Liver (tissue), 9 donors: ENCODE results near the gene NT5C2. TPM values are rescaled to one million over a fixed set of nuclear protein-coding genes. Genes with fewer than 3 reads are reported as not detected.
"Not testable (repeated sequence)": the region's sequence is repeated elsewhere in the genome, so short reads cannot be mapped to it uniquely, and the experiment has no call there.

Experiments used
- DNase-seq: peaks from one replicate; pipeline ENCODE4 v3.0.0-alpha.2; 2017; ENCODE audit warnings: low spot score
- H3K27ac ChIP-seq, 2 donors: one replicate each; pipeline ENCODE4 v1.7.0; 2013; ENCODE audit warnings: inconsistent platforms in 2 of 2, low read length in 2 of 2, control low read depth in 1 of 2, low read depth in 1 of 2, mild to moderate bottlenecking in 1 of 2
- H3K27me3 ChIP-seq, 4 donors: one replicate each; pipeline versions ENCODE4 v1.6.1 to v1.7.0; 2013; ENCODE audit warnings: low read length in 3 of 4, inconsistent platforms in 1 of 4, mild to moderate bottlenecking in 1 of 4, moderate library complexity in 1 of 4; ENCODE audit not compliant: control insufficient read depth in 4 of 4, insufficient read depth in 4 of 4
- H3K36me3 ChIP-seq, 4 donors: one replicate each; pipeline versions ENCODE4 v1.6.1 to v1.7.0; 2013; ENCODE audit warnings: low read length in 3 of 4, mild to moderate bottlenecking in 3 of 4, low read depth in 1 of 4, moderate library complexity in 1 of 4; ENCODE audit not compliant: control insufficient read depth in 4 of 4, insufficient read depth in 3 of 4
- H3K4me1 ChIP-seq, 4 donors: one replicate each; pipeline versions ENCODE4 v1.6.1 to v1.7.0; 2013; ENCODE audit warnings: low read length in 3 of 4, mild to moderate bottlenecking in 3 of 4, moderate library complexity in 1 of 4; ENCODE audit not compliant: control insufficient read depth in 4 of 4, insufficient read depth in 4 of 4
- H3K4me3 ChIP-seq, 3 donors: one replicate each; pipeline versions ENCODE4 v1.6.1 to v1.7.0; 2013; ENCODE audit warnings: low read length in 3 of 3, control low read depth in 1 of 3, low read depth in 1 of 3, mild to moderate bottlenecking in 1 of 3
- H3K9ac ChIP-seq, 2 donors: one replicate each; pipeline ENCODE4 v1.7.0; 2013; ENCODE audit warnings: low read length in 2 of 2, mild to moderate bottlenecking in 2 of 2, moderate library complexity in 2 of 2, control low read depth in 1 of 2, low read depth in 1 of 2
- H3K9me3 ChIP-seq, 4 donors: one replicate each; pipeline versions ENCODE4 v1.6.1 to v1.7.0; 2013; ENCODE audit warnings: low read length in 3 of 4; ENCODE audit not compliant: control insufficient read depth in 4 of 4
- EGR1 ChIP-seq, 2 donors: IDR thresholded peaks; 2 replicates each; pipeline ENCODE4 v1.6.1; 2016 to 2018; ENCODE audit warnings: antibody characterized with exemption in 2 of 2, low read depth in 2 of 2
- FOXA1 ChIP-seq: IDR thresholded peaks from 2 replicates; pipeline ENCODE4 v1.6.1; 2016; ENCODE audit warnings: antibody characterized with exemption
- FOXA2 ChIP-seq: IDR thresholded peaks from 2 replicates; pipeline ENCODE4 v1.6.1; 2016; ENCODE audit warnings: antibody characterized with exemption
- GABPA ChIP-seq, 2 donors: IDR thresholded peaks in 1 of 2; conservative IDR thresholded peaks in 1 of 2; 2 replicates each; pipeline ENCODE4 v1.6.1; 2016; ENCODE audit warnings: antibody characterized with exemption in 2 of 2, mild to moderate bottlenecking in 1 of 2, moderate library complexity in 1 of 2
- HNF4A ChIP-seq, 2 donors: conservative IDR thresholded peaks; 2 replicates each; pipeline ENCODE4 v1.6.1; 2016; ENCODE audit warnings: antibody characterized with exemption in 2 of 2, mild to moderate bottlenecking in 2 of 2
- HNF4G ChIP-seq: IDR thresholded peaks from 2 replicates; pipeline ENCODE4 v1.6.1; 2016; ENCODE audit warnings: antibody characterized with exemption
- JUND ChIP-seq, 2 donors: IDR thresholded peaks; 2 replicates each; pipeline ENCODE4 v1.6.1; 2016; ENCODE audit warnings: antibody characterized with exemption in 2 of 2
- NR2F2 ChIP-seq: IDR thresholded peaks from 2 replicates; pipeline ENCODE4 v1.6.1; 2016; ENCODE audit warnings: antibody characterized with exemption
- RAD21 ChIP-seq, 2 donors: IDR thresholded peaks; 2 replicates each; pipeline ENCODE4 v1.6.1; 2016; ENCODE audit warnings: antibody characterized with exemption in 2 of 2, mild to moderate bottlenecking in 2 of 2
- RXRA ChIP-seq, 2 donors: IDR thresholded peaks; 2 replicates each; pipeline ENCODE4 v1.6.1; 2017 to 2018; ENCODE audit warnings: antibody characterized with exemption in 2 of 2, mild to moderate bottlenecking in 1 of 2
- SP1 ChIP-seq: IDR thresholded peaks from 2 replicates; pipeline ENCODE4 v1.6.1; 2018; ENCODE audit warnings: antibody characterized with exemption, mild to moderate bottlenecking
- TAF1 ChIP-seq: conservative IDR thresholded peaks from 2 replicates; pipeline ENCODE4 v1.6.1; 2016; ENCODE audit warnings: antibody characterized with exemption, mild to moderate bottlenecking
- YY1 ChIP-seq: IDR thresholded peaks from 2 replicates; pipeline ENCODE4 v1.6.1; 2016; ENCODE audit warnings: antibody characterized with exemption, mild to moderate bottlenecking
- WGBS: extraction: QIAGEN DNeasy Blood & Tissue Kit; methylation state at CpG from one replicate; pipeline ENCODE4 v1.1.7; 2013; 5-methylcytosine and 5-hydroxymethylcytosine counted together
- polyA plus RNA-seq, 2 donors: library from polyadenylated mRNA; stranded (reverse) in 1 of 2; unstranded in 1 of 2; fragments of 200-250 nt in 1 of 2; fragments of >200 nt in 1 of 2; fragmentation: Nextera tagmentation in 1 of 2; extraction: Ambion mirVana in 1 of 2; gene quantifications; one replicate each; pipeline versions ENCODE4 v1.2.1 to v1.2.3, GENCODE V29; 2013 to 2015
- total RNA-seq, 2 donors: library from RNA; depleted of rRNA; stranded (reverse); fragments of >200 nt; gene quantifications; one replicate each; pipeline ENCODE4 v1.2.3, GENCODE V29; 2014
- TF ChIP-seq, protein P1 (sequence below): IDR thresholded peaks from 2 replicates; pipeline ENCODE4 v1.6.1; 2016; ENCODE audit warnings: antibody characterized with exemption, mild to moderate bottlenecking
- TF ChIP-seq, protein P2 (sequence below): fragments of 150-350 bp; IDR thresholded peaks from 2 replicates; pipeline ENCODE4 v1.5.1; 2017; ENCODE audit warnings: improper control_type of control experiment, low read depth, low read length; ENCODE audit not compliant: missing input control
- TF ChIP-seq, protein P3 (sequence below): IDR thresholded peaks from 2 replicates; pipeline ENCODE4 v1.6.1; 2016; ENCODE audit warnings: antibody characterized with exemption
- TF ChIP-seq, protein P4 (sequence below): IDR thresholded peaks from 2 replicates; pipeline ENCODE4 v1.6.1; 2016; ENCODE audit warnings: antibody characterized with exemption
- donor health status: healthy.
- donor health status: healthy.
- donor health status: healthy.
- donor health status: healthy.
- donor health status: healthy.

Gene NT5C2
- total and polyA plus RNA-seq, 4 donors, result 14.4 to 65.3 (median 33.0) TPM

DNA sequence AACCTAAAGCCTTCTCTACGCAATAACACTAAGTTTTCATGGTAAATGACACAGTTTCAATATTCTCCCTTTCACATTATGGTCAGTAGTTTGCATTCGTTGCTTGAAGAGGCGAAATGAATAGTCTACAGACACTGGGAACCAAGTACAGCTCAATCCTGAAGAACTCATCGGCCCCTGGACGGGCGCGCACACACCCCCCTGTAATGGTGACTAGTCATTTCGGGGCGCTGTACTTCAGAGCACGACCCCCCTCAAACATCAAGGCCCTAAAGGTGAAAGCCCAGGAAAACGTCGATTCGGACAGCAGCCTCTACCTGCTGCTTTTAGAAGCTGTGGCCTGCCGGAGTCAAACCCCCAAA, 1.0 kb downstream of the NT5C2 start:
- Histone ChIP-seq H3K9me3 (no peaks in the 10 kb centered on the region), H3K9ac (peak overlapping the region; percentile 84 to 91), H3K36me3 (no peaks in the 10 kb centered on the region), H3K4me3 (peak overlapping the region; percentile 83 to 99 (median 85)), H3K4me1 (peaks cover 6 to 23% (median 12%) of the 10 kb centered on the region in 4 donors), H3K27ac (peak overlapping the region; percentile 96 to 98), H3K27me3 (no peaks in the 10 kb centered on the region)
- TF ChIP-seq, protein P1, sequence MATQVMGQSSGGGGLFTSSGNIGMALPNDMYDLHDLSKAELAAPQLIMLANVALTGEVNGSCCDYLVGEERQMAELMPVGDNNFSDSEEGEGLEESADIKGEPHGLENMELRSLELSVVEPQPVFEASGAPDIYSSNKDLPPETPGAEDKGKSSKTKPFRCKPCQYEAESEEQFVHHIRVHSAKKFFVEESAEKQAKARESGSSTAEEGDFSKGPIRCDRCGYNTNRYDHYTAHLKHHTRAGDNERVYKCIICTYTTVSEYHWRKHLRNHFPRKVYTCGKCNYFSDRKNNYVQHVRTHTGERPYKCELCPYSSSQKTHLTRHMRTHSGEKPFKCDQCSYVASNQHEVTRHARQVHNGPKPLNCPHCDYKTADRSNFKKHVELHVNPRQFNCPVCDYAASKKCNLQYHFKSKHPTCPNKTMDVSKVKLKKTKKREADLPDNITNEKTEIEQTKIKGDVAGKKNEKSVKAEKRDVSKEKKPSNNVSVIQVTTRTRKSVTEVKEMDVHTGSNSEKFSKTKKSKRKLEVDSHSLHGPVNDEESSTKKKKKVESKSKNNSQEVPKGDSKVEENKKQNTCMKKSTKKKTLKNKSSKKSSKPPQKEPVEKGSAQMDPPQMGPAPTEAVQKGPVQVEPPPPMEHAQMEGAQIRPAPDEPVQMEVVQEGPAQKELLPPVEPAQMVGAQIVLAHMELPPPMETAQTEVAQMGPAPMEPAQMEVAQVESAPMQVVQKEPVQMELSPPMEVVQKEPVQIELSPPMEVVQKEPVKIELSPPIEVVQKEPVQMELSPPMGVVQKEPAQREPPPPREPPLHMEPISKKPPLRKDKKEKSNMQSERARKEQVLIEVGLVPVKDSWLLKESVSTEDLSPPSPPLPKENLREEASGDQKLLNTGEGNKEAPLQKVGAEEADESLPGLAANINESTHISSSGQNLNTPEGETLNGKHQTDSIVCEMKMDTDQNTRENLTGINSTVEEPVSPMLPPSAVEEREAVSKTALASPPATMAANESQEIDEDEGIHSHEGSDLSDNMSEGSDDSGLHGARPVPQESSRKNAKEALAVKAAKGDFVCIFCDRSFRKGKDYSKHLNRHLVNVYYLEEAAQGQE, result no peak
- TF ChIP-seq, protein P2, sequence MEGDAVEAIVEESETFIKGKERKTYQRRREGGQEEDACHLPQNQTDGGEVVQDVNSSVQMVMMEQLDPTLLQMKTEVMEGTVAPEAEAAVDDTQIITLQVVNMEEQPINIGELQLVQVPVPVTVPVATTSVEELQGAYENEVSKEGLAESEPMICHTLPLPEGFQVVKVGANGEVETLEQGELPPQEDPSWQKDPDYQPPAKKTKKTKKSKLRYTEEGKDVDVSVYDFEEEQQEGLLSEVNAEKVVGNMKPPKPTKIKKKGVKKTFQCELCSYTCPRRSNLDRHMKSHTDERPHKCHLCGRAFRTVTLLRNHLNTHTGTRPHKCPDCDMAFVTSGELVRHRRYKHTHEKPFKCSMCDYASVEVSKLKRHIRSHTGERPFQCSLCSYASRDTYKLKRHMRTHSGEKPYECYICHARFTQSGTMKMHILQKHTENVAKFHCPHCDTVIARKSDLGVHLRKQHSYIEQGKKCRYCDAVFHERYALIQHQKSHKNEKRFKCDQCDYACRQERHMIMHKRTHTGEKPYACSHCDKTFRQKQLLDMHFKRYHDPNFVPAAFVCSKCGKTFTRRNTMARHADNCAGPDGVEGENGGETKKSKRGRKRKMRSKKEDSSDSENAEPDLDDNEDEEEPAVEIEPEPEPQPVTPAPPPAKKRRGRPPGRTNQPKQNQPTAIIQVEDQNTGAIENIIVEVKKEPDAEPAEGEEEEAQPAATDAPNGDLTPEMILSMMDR, result no peak
- TF ChIP-seq FOXA1 (no peak), NR2F2 (no peak), HNF4A (conservative IDR thresholded peaks at IDR 0.05) (no peak), EGR1 (IDR thresholded peaks at IDR 0.05; ENCODE audit: low read depth in 2 of 2) (no peak), RAD21 (IDR thresholded peaks at IDR 0.05) (no peak), RXRA (IDR thresholded peaks at IDR 0.05) (no peak), HNF4G (no peak), JUND (IDR thresholded peaks at IDR 0.05) (no peak), GABPA (IDR thresholded peaks at IDR 0.05 in 1 of 2, conservative IDR thresholded peaks at IDR 0.05 in 1 of 2) (no peak), FOXA2 (no peak)
- no peak for DNase-seq
- under 1% methylated on average over 14 of the region's 14 CpGs for WGBS

DNA sequence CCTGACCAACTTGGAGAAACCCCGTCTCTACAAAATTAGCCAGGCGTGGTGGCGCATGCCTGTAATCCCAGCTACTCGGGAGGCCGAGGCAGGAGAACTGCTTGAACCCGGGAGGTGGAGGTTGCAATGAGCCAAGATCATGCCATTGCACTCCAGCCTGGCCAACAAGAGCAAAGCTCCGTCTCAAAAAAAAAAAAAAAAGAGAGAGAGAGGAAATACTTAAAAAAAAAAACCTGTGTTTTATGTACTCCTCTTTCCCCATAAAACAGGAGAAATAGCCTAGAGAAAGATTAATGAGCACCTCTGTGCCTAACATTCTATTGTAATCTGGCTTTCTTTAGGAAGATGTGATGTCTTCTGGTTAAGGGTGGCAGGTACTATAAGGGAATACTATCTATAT, 1.9 kb downstream of the NT5C2 start:
- H3K4me1 ChIP-seq, result peaks cover 8 to 23% (median 11%) of the 10 kb centered on the region in 4 donors
- H3K27ac ChIP-seq, H3K27me3 ChIP-seq, DNase-seq, H3K9me3 ChIP-seq, H3K36me3 ChIP-seq: not testable (repeated sequence)
- H3K9ac ChIP-seq, result peak overlapping the region in 1 of 2 donors; percentile 84
- WGBS, result 76% methylated on average over 7 of the region's 7 CpGs
- peak overlapping the region in 1 of 3 donors; percentile 99 for H3K4me3 ChIP-seq

DNA sequence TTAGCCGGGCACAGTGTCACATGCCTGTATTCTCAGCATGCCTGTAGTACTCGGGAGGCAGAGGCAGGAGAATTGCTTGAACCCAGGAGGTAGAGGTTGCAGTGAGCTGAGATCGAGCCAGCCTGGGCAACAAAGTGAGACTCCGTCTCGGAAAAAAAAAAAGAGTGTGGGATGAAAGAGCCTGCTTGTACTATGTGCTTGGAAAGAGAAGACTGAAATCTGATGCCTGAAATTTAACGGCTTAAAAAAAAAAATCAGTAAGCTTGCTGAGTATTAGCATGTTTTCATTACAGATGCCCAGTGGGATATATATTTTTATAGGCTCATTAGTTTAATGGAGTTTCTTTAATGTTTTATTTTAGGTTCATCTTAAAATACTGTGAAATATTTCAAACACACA, 4.2 kb downstream of the NT5C2 start:
- Histone ChIP-seq H3K27ac (no peak overlapping the region), H3K4me1 (peaks cover 10 to 23% (median 12%) of the 10 kb centered on the region in 4 donors), H3K9ac (no peak overlapping the region), H3K36me3 (peaks cover 0 to 1% (median 0%) of the 10 kb centered on the region in 4 donors), H3K27me3 (no peaks in the 10 kb centered on the region), H3K4me3 (no peak overlapping the region), H3K9me3 (no peaks in the 10 kb centered on the region)
- DNase-seq, result no peak
- WGBS, result 83% methylated on average over 6 of the region's 6 CpGs
- TF ChIP-seq, protein P3, sequence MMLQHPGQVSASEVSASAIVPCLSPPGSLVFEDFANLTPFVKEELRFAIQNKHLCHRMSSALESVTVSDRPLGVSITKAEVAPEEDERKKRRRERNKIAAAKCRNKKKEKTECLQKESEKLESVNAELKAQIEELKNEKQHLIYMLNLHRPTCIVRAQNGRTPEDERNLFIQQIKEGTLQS, result no peak
- TF ChIP-seq, protein P4, sequence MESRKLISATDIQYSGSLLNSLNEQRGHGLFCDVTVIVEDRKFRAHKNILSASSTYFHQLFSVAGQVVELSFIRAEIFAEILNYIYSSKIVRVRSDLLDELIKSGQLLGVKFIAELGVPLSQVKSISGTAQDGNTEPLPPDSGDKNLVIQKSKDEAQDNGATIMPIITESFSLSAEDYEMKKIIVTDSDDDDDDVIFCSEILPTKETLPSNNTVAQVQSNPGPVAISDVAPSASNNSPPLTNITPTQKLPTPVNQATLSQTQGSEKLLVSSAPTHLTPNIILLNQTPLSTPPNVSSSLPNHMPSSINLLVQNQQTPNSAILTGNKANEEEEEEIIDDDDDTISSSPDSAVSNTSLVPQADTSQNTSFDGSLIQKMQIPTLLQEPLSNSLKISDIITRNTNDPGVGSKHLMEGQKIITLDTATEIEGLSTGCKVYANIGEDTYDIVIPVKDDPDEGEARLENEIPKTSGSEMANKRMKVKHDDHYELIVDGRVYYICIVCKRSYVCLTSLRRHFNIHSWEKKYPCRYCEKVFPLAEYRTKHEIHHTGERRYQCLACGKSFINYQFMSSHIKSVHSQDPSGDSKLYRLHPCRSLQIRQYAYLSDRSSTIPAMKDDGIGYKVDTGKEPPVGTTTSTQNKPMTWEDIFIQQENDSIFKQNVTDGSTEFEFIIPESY, result no peak
- TF ChIP-seq FOXA2, result no peak
- no peak for TF ChIP-seq RAD21 (IDR thresholded peaks at IDR 0.05)
- TF ChIP-seq GABPA (IDR thresholded peaks at IDR 0.05 in 1 of 2, conservative IDR thresholded peaks at IDR 0.05 in 1 of 2), result no peak
- TF ChIP-seq YY1, result no peak
- no peak for TF ChIP-seq HNF4A (conservative IDR thresholded peaks at IDR 0.05)
- no peak for TF ChIP-seq FOXA1
- TF ChIP-seq, protein P1, result no peak
- no peak for TF ChIP-seq RXRA (IDR thresholded peaks at IDR 0.05)
- no peak for TF ChIP-seq TAF1
- no peak for TF ChIP-seq SP1
